ENCODE measurements around the gene NAALADL2.

DNA sequence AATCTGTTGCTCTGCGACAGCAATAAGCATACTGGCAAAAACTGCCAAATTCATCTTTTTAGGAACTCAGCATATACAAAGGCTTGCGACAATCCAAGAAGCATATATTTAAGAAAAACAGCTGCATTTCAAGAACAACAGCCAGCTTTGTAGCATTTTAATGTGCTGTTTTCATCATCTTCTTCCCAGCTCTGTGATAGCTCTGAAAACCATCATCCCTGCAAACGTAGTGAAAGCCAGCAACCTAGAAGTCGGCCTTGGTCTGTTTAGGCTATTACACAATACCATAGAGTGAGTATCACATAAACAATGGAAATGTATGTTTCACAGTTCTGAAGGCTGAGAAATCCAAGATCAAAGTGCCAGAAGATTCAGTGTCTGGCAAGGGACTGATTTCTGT is 187.5 kb downstream of the NAALADL2 start:
- TF ChIP-seq, protein P1, sequence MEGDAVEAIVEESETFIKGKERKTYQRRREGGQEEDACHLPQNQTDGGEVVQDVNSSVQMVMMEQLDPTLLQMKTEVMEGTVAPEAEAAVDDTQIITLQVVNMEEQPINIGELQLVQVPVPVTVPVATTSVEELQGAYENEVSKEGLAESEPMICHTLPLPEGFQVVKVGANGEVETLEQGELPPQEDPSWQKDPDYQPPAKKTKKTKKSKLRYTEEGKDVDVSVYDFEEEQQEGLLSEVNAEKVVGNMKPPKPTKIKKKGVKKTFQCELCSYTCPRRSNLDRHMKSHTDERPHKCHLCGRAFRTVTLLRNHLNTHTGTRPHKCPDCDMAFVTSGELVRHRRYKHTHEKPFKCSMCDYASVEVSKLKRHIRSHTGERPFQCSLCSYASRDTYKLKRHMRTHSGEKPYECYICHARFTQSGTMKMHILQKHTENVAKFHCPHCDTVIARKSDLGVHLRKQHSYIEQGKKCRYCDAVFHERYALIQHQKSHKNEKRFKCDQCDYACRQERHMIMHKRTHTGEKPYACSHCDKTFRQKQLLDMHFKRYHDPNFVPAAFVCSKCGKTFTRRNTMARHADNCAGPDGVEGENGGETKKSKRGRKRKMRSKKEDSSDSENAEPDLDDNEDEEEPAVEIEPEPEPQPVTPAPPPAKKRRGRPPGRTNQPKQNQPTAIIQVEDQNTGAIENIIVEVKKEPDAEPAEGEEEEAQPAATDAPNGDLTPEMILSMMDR (conservative IDR thresholded peaks at IDR 0.05; ENCODE audit: low read depth, low read length): no peak
- TF ChIP-seq EZH2 (IDR thresholded peaks at IDR 0.05; ENCODE audit: low read length, unreplicated experiment): no peak
- no peak for TF ChIP-seq EZH2phosphoT487 (IDR thresholded peaks at IDR 0.05; ENCODE audit: borderline replicate concordance, low read length)
